Endodermal cell (in vitro differentiated cells): ENCODE data around the gene PCSK7. TPM values are rescaled to one million over a fixed set of nuclear protein-coding genes. Genes with fewer than 3 reads are reported as not detected.

ENCODE experiments used
- DNase-seq: peaks from one replicate; pipeline ENCODE4 v3.0.0-alpha.2; 2017
- H3K27ac ChIP-seq: 2 replicates; pipeline ENCODE4 v1.5.1; 2013; ENCODE audit warnings: mild to moderate bottlenecking, low read depth, low read length, moderate library complexity
- H3K27me3 ChIP-seq: 2 replicates; pipeline ENCODE4 v1.6.1; 2013; ENCODE audit warnings: mild to moderate bottlenecking, low read length, moderate library complexity; ENCODE audit not compliant: insufficient read depth, control insufficient read depth, poor library complexity, severe bottlenecking
- H3K36me3 ChIP-seq: 2 replicates; pipeline ENCODE4 v1.7.0; 2013; ENCODE audit warnings: mild to moderate bottlenecking, low read length, moderate library complexity; ENCODE audit not compliant: control insufficient read depth, insufficient read depth
- H3K4me1 ChIP-seq: one replicate; pipeline ENCODE4 v1.7.0; 2013; ENCODE audit warnings: low read length; ENCODE audit not compliant: control insufficient read depth, insufficient read depth
- H3K4me3 ChIP-seq: 2 replicates; pipeline ENCODE4 v1.5.1; 2013; ENCODE audit warnings: mild to moderate bottlenecking, low read length, moderate library complexity
- H3K9ac ChIP-seq: 2 replicates; pipeline ENCODE4 v1.6.1; 2013; ENCODE audit warnings: mild to moderate bottlenecking, low read length, moderate library complexity; ENCODE audit not compliant: poor library complexity, severe bottlenecking; ENCODE audit errors: extremely low read depth
- H3K9me3 ChIP-seq: 2 replicates; pipeline ENCODE4 v1.6.1; 2013; ENCODE audit warnings: mild to moderate bottlenecking, low read length, moderate library complexity; ENCODE audit not compliant: control insufficient read depth
- H3K27ac Mint-ChIP-seq: 2 replicates; pipeline ENCODE4 v1.8.0; 2020; ENCODE audit warnings: mixed read lengths
- H3K27me3 Mint-ChIP-seq: 2 replicates; pipeline ENCODE4 v1.8.0; 2021; ENCODE audit warnings: mild to moderate bottlenecking, mixed read lengths; ENCODE audit not compliant: insufficient read depth
- H3K36me3 Mint-ChIP-seq: 2 replicates; pipeline ENCODE4 v1.8.0; 2020; ENCODE audit warnings: low read depth, mixed read lengths
- H3K4me1 Mint-ChIP-seq: 2 replicates; pipeline ENCODE4 v1.8.0; 2020; ENCODE audit warnings: mixed read lengths
- H3K4me3 Mint-ChIP-seq: 2 replicates; pipeline ENCODE4 v1.8.0; 2020; ENCODE audit warnings: mild to moderate bottlenecking, moderate library complexity, mixed read lengths
- H3K9me3 Mint-ChIP-seq: 2 replicates; pipeline ENCODE4 v1.8.0; 2020; ENCODE audit warnings: mild to moderate bottlenecking, mixed read lengths
- CTCF ChIP-seq: fragments of 200-600 bp; sonication (generic); conservative IDR thresholded peaks from 2 replicates; pipeline ENCODE4 v1.5.0; 2021; ENCODE audit warnings: antibody characterized with exemption, mild to moderate bottlenecking
- WGBS, 2 experiments: methylation state at CpG; one replicate each; pipeline versions ENCODE4 v1.1.5 to v1.1.7; 2013; ENCODE audit warnings: missing lambda C conversion rate in 2 of 2, mixed read lengths in 1 of 2; ENCODE audit not compliant: insufficient coverage in 1 of 2, insufficient read length in 1 of 2; 5-methylcytosine and 5-hydroxymethylcytosine counted together
- long read RNA-seq, 4 experiments: library from polyadenylated mRNA in 2 of 4; library from RNA in 1 of 4; library from capped mRNA in 1 of 4; stranded (forward) in 3 of 4; unstranded in 1 of 4; transcript quantifications; one replicate each; pipeline ENCODE4 v2.0.0, GENCODE V29; 2020 to 2021; ENCODE audit warnings: inconsistent platforms in 1 of 4
- polyA plus RNA-seq, 2 experiments: library from polyadenylated mRNA; stranded (reverse); fragments of 50-300 nt; gene quantifications; one replicate each; pipeline ENCODE4 v1.2.3, GENCODE V29; 2013
- total RNA-seq, 2 donors: library from RNA; stranded (reverse); fragmentation: NEBNext Ultra II Directional in 1 of 2; extraction: Animal tissue kit (Norgen Biotek cat#: 25700) in 1 of 2; gene quantifications; 2 replicates in 1 of 2; 3 replicates in 1 of 2; pipeline ENCODE4 v1.2.1, GENCODE V29; 2021

PCSK7 gene, protein sequence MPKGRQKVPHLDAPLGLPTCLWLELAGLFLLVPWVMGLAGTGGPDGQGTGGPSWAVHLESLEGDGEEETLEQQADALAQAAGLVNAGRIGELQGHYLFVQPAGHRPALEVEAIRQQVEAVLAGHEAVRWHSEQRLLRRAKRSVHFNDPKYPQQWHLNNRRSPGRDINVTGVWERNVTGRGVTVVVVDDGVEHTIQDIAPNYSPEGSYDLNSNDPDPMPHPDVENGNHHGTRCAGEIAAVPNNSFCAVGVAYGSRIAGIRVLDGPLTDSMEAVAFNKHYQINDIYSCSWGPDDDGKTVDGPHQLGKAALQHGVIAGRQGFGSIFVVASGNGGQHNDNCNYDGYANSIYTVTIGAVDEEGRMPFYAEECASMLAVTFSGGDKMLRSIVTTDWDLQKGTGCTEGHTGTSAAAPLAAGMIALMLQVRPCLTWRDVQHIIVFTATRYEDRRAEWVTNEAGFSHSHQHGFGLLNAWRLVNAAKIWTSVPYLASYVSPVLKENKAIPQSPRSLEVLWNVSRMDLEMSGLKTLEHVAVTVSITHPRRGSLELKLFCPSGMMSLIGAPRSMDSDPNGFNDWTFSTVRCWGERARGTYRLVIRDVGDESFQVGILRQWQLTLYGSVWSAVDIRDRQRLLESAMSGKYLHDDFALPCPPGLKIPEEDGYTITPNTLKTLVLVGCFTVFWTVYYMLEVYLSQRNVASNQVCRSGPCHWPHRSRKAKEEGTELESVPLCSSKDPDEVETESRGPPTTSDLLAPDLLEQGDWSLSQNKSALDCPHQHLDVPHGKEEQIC
- 10 to 100 TPM; 56.5 to 58.6 TPM for total RNA-seq
- 27.4 TPM for polyA plus RNA-seq (2013, experiment 1 of 2)
- 21.1 TPM for polyA plus RNA-seq (2013, experiment 2 of 2)
- long read RNA-seq, experiment 1, partial matches to known transcripts = 11 of 12 reads
- long read RNA-seq, experiment 1, other reads (novel, unspliced or antisense) = 1 of 12 reads
- long read RNA-seq, experiment 2, full-length matches to known transcripts = 45 of 82 reads
- long read RNA-seq, experiment 2, partial matches to known transcripts = 10 of 82 reads
- long read RNA-seq, experiment 2, other reads (novel, unspliced or antisense) = 27 of 82 reads
- long read RNA-seq, experiment 3, full-length matches to known transcripts = 190 of 257 reads
- long read RNA-seq, experiment 3, partial matches to known transcripts = 33 of 257 reads
- long read RNA-seq, experiment 3, other reads (novel, unspliced or antisense) = 34 of 257 reads
- long read RNA-seq, experiment 4, full-length matches to known transcripts = 1 of 9 reads
- long read RNA-seq, experiment 4, partial matches to known transcripts = 3 of 9 reads
- long read RNA-seq, experiment 4, other reads (novel, unspliced or antisense) = 5 of 9 reads

DNA sequence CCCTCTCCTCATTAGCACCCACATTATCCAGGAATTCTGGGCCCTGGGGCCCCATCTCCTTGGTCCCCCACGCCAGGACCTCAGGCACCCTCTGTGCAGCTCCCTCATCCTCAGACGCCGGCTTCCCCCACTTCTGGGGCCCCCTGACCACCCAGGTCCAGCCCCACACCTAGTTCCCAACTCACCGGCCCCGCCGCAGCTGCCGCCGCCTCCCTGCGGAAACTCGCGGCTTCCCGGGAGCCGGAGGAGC is at the start of gene PCSK7:
Gene PCSK7 (minus strand): TSS at position 232 of the 250 bp plus-strand sequence. CDS start 2,229 bp downstream, outside the sequence.
- 0% methylated on average over 13 of the region's 13 CpGs; no CpG with 5 or more reads in 1 of the 2 experiments for WGBS, 2 experiments
- no peak for TF ChIP-seq CTCF
- H3K4me3 Mint-ChIP-seq = peak within 1 kb of the TSS; percentile 85
- Histone ChIP-seq H3K9me3 (no peaks in the 10 kb centered on the region), H3K27me3 (no peaks in the 10 kb centered on the region), H3K4me1 (peaks cover 9% of the 10 kb centered on the region), H3K9ac (peak within 1 kb of the TSS; percentile 74), H3K27ac (peak within 1 kb of the TSS; percentile 5), H3K36me3 (peaks cover 47% of the 10 kb centered on the region), H3K4me3 (peak within 1 kb of the TSS; percentile 96)
- DNase-seq = no peak
- H3K36me3 Mint-ChIP-seq = peaks cover 26% of the 10 kb centered on the region
- peak within 1 kb of the TSS; percentile 95 for H3K27ac Mint-ChIP-seq
- peaks cover 31% of the 10 kb centered on the region for H3K4me1 Mint-ChIP-seq
- no peaks in the 10 kb centered on the region for H3K9me3 Mint-ChIP-seq
- no peaks in the 10 kb centered on the region for H3K27me3 Mint-ChIP-seq

DNA sequence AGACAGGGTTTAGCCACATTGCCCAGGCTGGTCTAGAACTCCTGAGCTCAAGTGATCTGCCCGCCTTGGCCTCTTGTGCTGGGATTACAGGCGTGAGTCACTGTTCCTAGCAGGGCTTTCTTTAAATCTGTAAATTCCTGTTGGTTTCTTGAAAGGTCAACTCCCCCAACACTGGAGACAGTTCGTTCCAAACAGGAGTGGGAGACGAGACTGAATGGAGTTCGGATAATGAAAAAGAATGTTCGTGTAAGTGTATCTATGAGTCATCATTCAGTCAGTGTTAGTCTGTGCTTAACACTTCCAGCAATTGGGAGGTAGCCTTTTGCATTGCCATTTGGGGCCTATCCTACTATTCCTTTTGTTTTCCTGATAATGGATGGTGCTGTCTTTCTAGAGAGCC is 49.3 kb upstream of the PCSK7 start:
- WGBS, 2 experiments = 92 to 96% methylated on average over 3 to 6 of the region's 6 CpGs
- Mint-ChIP-seq H3K27me3 (no peaks in the 10 kb centered on the region), H3K4me1 (peaks cover 14% of the 10 kb centered on the region), H3K36me3 (peaks cover 57% of the 10 kb centered on the region), H3K4me3 (no peak overlapping the region), H3K27ac (peak overlapping the region; percentile 21), H3K9me3 (no peaks in the 10 kb centered on the region)
- DNase-seq = peak; percentile 35
- TF ChIP-seq CTCF = no peak
- H3K9me3 ChIP-seq = no peaks in the 10 kb centered on the region
- no peak overlapping the region for H3K9ac ChIP-seq
- peaks cover 56% of the 10 kb centered on the region for H3K36me3 ChIP-seq
- H3K27ac ChIP-seq = no peak overlapping the region
- H3K27me3 ChIP-seq = no peaks in the 10 kb centered on the region
- H3K4me1 ChIP-seq = no peaks in the 10 kb centered on the region
- no peak overlapping the region for H3K4me3 ChIP-seq
